Measurements from ENCODE around the gene UBE2S.
A peak's percentile ranks its signal among the peaks of the same experiment; 100 is the strongest.

UBE2S gene

GRCh38 chr19:55391191-55391670, 16.4 kb downstream of the UBE2S start:
- TF ChIP-seq, protein P1, sequence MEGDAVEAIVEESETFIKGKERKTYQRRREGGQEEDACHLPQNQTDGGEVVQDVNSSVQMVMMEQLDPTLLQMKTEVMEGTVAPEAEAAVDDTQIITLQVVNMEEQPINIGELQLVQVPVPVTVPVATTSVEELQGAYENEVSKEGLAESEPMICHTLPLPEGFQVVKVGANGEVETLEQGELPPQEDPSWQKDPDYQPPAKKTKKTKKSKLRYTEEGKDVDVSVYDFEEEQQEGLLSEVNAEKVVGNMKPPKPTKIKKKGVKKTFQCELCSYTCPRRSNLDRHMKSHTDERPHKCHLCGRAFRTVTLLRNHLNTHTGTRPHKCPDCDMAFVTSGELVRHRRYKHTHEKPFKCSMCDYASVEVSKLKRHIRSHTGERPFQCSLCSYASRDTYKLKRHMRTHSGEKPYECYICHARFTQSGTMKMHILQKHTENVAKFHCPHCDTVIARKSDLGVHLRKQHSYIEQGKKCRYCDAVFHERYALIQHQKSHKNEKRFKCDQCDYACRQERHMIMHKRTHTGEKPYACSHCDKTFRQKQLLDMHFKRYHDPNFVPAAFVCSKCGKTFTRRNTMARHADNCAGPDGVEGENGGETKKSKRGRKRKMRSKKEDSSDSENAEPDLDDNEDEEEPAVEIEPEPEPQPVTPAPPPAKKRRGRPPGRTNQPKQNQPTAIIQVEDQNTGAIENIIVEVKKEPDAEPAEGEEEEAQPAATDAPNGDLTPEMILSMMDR (IDR thresholded peaks at IDR 0.05; ENCODE audit: insufficient read depth, low read depth, low read length, missing control alignments), result no peak
- peak; percentile 44 for DNase-seq (ENCODE audit: low read depth)
- no peak overlapping the region for H3K4me3 ChIP-seq (ENCODE audit: low read length)

- no peak overlapping the region for H3K4me3 ChIP-seq (ENCODE audit: low read length)
- TF ChIP-seq, protein P1 (IDR thresholded peaks at IDR 0.05; ENCODE audit: insufficient read depth, low read depth, low read length, missing control alignments), result no peak
- DNase-seq (ENCODE audit: low read depth), result no peak
These were observed 17.1 kb downstream of the UBE2S start for GRCh38 chr19:55390461-55390880.

DNA sequence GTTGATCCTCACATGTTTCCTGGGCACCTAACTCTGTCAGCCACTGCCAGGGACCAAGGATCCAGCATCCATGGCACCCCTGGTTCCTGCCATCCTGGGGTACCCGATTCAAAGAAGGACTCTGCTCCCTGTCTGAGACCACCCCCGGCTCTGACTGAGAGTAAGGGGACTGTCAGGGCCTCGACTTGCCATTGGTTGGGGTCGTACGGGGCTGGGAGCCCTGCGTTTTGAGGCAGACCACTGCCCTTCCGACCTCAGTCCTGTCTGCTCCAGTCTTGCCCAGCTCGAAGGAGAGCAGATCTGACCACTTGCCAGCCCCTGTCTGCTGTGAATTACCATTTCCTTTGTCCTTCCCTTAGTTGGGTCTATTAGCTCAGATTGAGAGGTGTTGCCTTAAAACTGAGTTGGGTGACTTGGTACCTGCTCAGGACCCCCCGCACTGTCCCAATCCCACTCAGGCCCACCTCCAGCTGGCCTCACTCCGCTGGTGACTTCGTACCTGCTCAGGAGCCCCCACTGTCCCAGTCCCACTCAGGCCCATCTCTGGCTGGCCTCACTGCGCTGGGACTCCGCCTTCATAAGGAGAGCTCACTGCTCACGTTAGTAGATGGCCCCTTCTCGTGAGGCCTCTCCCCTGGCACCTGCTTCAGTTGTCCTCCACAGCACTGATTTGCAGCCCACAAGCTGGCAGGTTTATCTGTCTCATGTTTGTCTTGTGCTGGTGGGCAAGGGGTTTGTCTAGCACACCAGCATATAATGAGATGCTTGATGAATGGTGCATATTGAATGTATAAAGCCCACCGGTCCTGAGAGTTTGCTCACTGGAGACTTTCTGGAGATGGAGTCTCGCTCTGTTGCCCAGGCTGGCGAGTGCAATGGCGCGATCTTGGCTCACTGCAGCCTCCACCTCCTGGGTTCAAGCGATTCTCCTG, 17.9 kb downstream of the UBE2S start:
- TF ChIP-seq, protein P1 (IDR thresholded peaks at IDR 0.05; ENCODE audit: insufficient read depth, low read depth, low read length, missing control alignments), result no peak
- no peak overlapping the region for H3K4me3 ChIP-seq (ENCODE audit: low read length)
- no peak for DNase-seq (ENCODE audit: low read depth)

DNA sequence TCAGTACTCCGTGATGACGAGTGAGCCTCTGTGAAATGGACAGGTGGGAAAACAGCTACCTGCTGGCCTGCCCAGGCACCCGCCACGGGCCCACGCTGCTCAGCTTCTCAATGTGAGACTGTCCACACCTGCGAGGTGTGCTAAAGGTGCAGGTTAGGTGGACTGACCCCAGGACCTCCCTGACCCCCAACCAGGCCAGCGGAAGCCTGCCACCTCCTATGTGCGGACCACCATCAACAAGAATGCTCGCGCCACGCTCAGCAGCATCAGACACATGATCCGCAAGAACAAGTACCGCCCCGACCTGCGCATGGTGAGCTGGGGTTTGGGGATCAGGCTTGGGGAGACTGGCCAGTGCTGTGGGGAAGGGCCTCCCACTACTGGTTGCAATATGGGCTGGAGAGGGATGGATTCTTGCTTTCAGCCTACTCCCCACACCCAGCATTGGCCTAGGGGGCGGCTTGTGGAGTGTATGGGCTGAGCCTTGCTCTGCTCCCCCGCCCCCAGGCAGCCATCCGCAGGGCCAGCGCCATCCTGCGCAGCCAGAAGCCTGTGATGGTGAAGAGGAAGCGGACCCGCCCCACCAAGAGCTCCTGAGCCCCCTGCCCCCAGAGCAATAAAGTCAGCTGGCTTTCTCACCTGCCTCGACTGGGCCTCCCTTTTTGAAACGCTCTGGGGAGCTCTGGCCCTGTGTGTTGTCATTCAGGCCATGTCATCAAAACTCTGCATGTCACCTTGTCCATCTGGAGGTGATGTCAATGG, 19.7 kb downstream of the UBE2S start:
- peak overlapping the region; percentile 99 for H3K4me3 ChIP-seq (ENCODE audit: low read length)
- TF ChIP-seq, protein P1 (IDR thresholded peaks at IDR 0.05; ENCODE audit: insufficient read depth, low read depth, low read length, missing control alignments), result no peak
- DNase-seq (ENCODE audit: low read depth), result no peak

- peak overlapping the region; percentile 99 for H3K4me3 ChIP-seq (ENCODE audit: low read length)
- DNase-seq (ENCODE audit: low read depth), result peak; percentile 38
- TF ChIP-seq, protein P1 (IDR thresholded peaks at IDR 0.05; ENCODE audit: insufficient read depth, low read depth, low read length, missing control alignments), result no peak
These were observed 21.1 kb downstream of the UBE2S start for GRCh38 chr19:55386493-55386971.

DNA sequence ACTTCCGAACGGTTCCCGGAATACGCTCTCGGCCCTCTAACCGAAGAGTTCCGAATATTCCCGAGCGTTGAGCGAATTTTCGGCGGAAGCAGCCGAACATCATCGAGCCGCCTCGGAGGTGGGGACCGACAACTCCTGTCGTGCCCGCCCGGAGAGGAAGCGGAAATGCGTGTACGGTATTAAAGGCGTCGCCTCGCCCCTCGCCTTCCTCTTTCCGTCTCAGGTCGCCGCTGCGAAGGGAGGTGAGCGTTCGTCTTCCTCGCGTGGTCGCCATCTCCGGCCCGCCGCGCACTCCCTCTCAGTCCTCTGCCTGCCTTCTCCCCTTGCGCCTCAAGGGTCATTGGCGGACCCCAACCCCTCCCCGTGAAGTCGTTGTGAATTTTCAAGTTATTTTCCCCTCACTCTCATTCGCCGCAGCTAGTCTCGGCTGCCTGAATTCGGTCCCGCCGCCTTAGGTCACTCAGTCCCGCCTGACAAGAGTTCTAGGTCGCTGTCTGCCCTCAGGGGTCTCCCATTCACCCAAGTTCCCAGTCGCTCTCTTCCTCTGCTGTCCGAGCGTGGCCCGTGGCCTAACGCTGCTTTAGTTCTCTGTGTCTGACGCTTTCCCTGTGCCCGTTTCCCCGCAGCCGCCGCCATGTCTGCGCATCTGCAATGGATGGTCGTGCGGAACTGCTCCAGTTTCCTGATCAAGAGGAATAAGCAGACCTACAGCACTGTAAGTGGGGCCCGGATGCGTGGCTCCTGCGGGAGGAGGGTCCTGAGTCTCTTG, 21.7 kb downstream of the UBE2S start, which contains the start of gene RPL28:
TSS of gene RPL28 (plus strand) at position 209 of the 769 bp plus-strand sequence. CDS start at position 635, 426 bp downstream.
- DNase-seq (ENCODE audit: low read depth), result peak; percentile 98
- H3K4me3 ChIP-seq (ENCODE audit: low read length), result peak within 1 kb of the TSS; percentile 99
- TF ChIP-seq, protein P1 (IDR thresholded peaks at IDR 0.05; ENCODE audit: insufficient read depth, low read depth, low read length, missing control alignments), result no peak
